ENCODE data around the gene RAB11FIP3.
"Not testable (repeated sequence)": the region's sequence is repeated elsewhere in the genome, so short reads cannot be mapped to it uniquely, and the experiment has no call there.

RAB11FIP3 gene

GRCh38 chr16:425082-425718, at the start of gene RAB11FIP3:
TSS of gene RAB11FIP3 (plus strand) at chr16:425649. CDS start at chr16:426007, 358 bp downstream.
- DNase-seq (ENCODE audit: low read depth) = peak; percentile 46

- DNase-seq (ENCODE audit: low read depth) = no peak
Measured at GRCh38 chr16:375927-376816, 49.3 kb upstream of the RAB11FIP3 start.

GRCh38 chr16:376817-377418, 48.5 kb upstream of the RAB11FIP3 start:
- no peak for DNase-seq (ENCODE audit: low read depth)

- no peak for DNase-seq (ENCODE audit: low read depth)
Measured at GRCh38 chr16:377419-377951, 48.0 kb upstream of the RAB11FIP3 start.

GRCh38 chr16:378113-378820, 47.2 kb upstream of the RAB11FIP3 start:
- not testable (repeated sequence) for DNase-seq (ENCODE audit: low read depth)

- no peak for DNase-seq (ENCODE audit: low read depth)
Measured at GRCh38 chr16:378821-379182, 46.6 kb upstream of the RAB11FIP3 start.

- no peak for DNase-seq (ENCODE audit: low read depth)
Measured at GRCh38 chr16:379183-379960, 46.1 kb upstream of the RAB11FIP3 start.

GRCh38 chr16:379961-380761, 45.3 kb upstream of the RAB11FIP3 start:
- no peak for DNase-seq (ENCODE audit: low read depth)

GRCh38 chr16:380762-381011, 44.8 kb upstream of the RAB11FIP3 start:
- no peak for DNase-seq (ENCODE audit: low read depth)

GRCh38 chr16:381012-381788, 44.2 kb upstream of the RAB11FIP3 start:
- no peak for DNase-seq (ENCODE audit: low read depth)

GRCh38 chr16:381789-382717, 43.4 kb upstream of the RAB11FIP3 start, which contains the start of gene PGAP6:
TSS of gene PGAP6 (minus strand) at chr16:381978. CDS start at chr16:381821, 157 bp downstream.
- DNase-seq (ENCODE audit: low read depth) = no peak

GRCh38 chr16:383326-384051, 42.0 kb upstream of the RAB11FIP3 start:
- no peak for DNase-seq (ENCODE audit: low read depth)

GRCh38 chr16:386641-387156, 38.8 kb upstream of the RAB11FIP3 start:
- DNase-seq (ENCODE audit: low read depth) = no peak

GRCh38 chr16:387761-388666, 37.4 kb upstream of the RAB11FIP3 start:
- DNase-seq (ENCODE audit: low read depth) = not testable (repeated sequence)

- DNase-seq (ENCODE audit: low read depth) = no peak
Measured at GRCh38 chr16:389352-389751, 36.1 kb upstream of the RAB11FIP3 start.

GRCh38 chr16:391885-392335, 33.5 kb upstream of the RAB11FIP3 start:
- DNase-seq (ENCODE audit: low read depth) = no peak
